ENCODE results near the gene IQGAP3. TPM values are rescaled to one million over a fixed set of nuclear protein-coding genes. Genes with fewer than 3 reads are reported as not detected.

Gene IQGAP3
- total RNA-seq, 2 donors from 2014 or later = 2.2 to 3.5 TPM

GRCh38 chr1:156493154-156493631 is 79.2 kb downstream of the IQGAP3 start:
- ATAC-seq (ENCODE audit: insufficient number of reproducible peaks, low FRiP score, low read depth) (no peak), DNase-seq (ENCODE audit: low spot score) (no peak)
- H3K36me3 ChIP-seq = peaks cover 13% of the 10 kb centered on the region
- H3K27ac ChIP-seq = peak overlapping the region; percentile 48 to 100
- H3K4me3 ChIP-seq = peak overlapping the region; percentile 59
- no peak for TF ChIP-seq CTCF (IDR thresholded peaks at IDR 0.05)
- peaks cover 98 to 100% of the 10 kb centered on the region in 2 donors for H3K4me1 ChIP-seq (ENCODE audit: control insufficient read depth in 1 of 2, low read depth in 2 of 2)
- no peaks in the 10 kb centered on the region for H3K9me3 ChIP-seq
- no peaks in the 10 kb centered on the region for H3K27me3 ChIP-seq (replicated peaks; ENCODE audit: insufficient read depth)

- H3K9me3 ChIP-seq = no peaks in the 10 kb centered on the region
- peak overlapping the region; percentile 59 for H3K4me3 ChIP-seq
- H3K27me3 ChIP-seq (replicated peaks; ENCODE audit: insufficient read depth) = no peaks in the 10 kb centered on the region
- no peak for ATAC-seq (ENCODE audit: insufficient number of reproducible peaks, low FRiP score, low read depth)
- TF ChIP-seq CTCF (IDR thresholded peaks at IDR 0.05) = no peak
- H3K27ac ChIP-seq = peak overlapping the region; percentile 48 to 100
- peaks cover 14% of the 10 kb centered on the region for H3K36me3 ChIP-seq
- peaks cover 96 to 100% of the 10 kb centered on the region in 2 donors for H3K4me1 ChIP-seq (ENCODE audit: control insufficient read depth in 1 of 2, low read depth in 2 of 2)
- DNase-seq (ENCODE audit: low spot score) = no peak
These were observed 79.7 kb downstream of the IQGAP3 start for GRCh38 chr1:156492591-156493080.

- H3K9me3 ChIP-seq = no peaks in the 10 kb centered on the region
- peak overlapping the region; percentile 72 to 100 for H3K27ac ChIP-seq
- peak overlapping the region; percentile 69 for H3K4me3 ChIP-seq
- H3K36me3 ChIP-seq = peaks cover 14% of the 10 kb centered on the region
- no peak for DNase-seq (ENCODE audit: low spot score)
- TF ChIP-seq CTCF (IDR thresholded peaks at IDR 0.05) = no peak
- no peaks in the 10 kb centered on the region for H3K27me3 ChIP-seq (replicated peaks; ENCODE audit: insufficient read depth)
- H3K4me1 ChIP-seq (ENCODE audit: control insufficient read depth in 1 of 2, low read depth in 2 of 2) = peaks cover 91 to 100% of the 10 kb centered on the region in 2 donors
- ATAC-seq (ENCODE audit: insufficient number of reproducible peaks, low FRiP score, low read depth) = no peak
These were observed 80.3 kb downstream of the IQGAP3 start for GRCh38 chr1:156492013-156492590.

- Histone ChIP-seq H3K4me3 (peak overlapping the region; percentile 69), H3K27me3 (replicated peaks; ENCODE audit: insufficient read depth) (no peaks in the 10 kb centered on the region), H3K36me3 (peaks cover 14% of the 10 kb centered on the region), H3K4me1 (ENCODE audit: control insufficient read depth in 1 of 2, low read depth in 2 of 2) (peaks cover 83 to 100% of the 10 kb centered on the region in 2 donors), H3K9me3 (no peaks in the 10 kb centered on the region), H3K27ac (peak overlapping the region; percentile 72 to 100)
- no peak for ATAC-seq (ENCODE audit: insufficient number of reproducible peaks, low FRiP score, low read depth)
- DNase-seq (ENCODE audit: low spot score) = no peak
- no peak for TF ChIP-seq CTCF (IDR thresholded peaks at IDR 0.05)
These were observed 81.0 kb downstream of the IQGAP3 start for GRCh38 chr1:156491151-156491949.

- Histone ChIP-seq H3K36me3 (peaks cover 14% of the 10 kb centered on the region), H3K27me3 (replicated peaks; ENCODE audit: insufficient read depth) (no peaks in the 10 kb centered on the region), H3K27ac (peak overlapping the region; percentile 72 to 100), H3K9me3 (no peaks in the 10 kb centered on the region), H3K4me3 (peak overlapping the region; percentile 69), H3K4me1 (ENCODE audit: control insufficient read depth in 1 of 2, low read depth in 2 of 2) (peaks cover 75 to 100% of the 10 kb centered on the region in 2 donors)
- TF ChIP-seq CTCF (IDR thresholded peaks at IDR 0.05) = peak; percentile 62
- DNase-seq (ENCODE audit: low spot score) (no peak), ATAC-seq (ENCODE audit: insufficient number of reproducible peaks, low FRiP score, low read depth) (no peak)
These were observed 81.8 kb downstream of the IQGAP3 start for GRCh38 chr1:156490401-156491032.
